Choroid plexus epithelial cell (primary cell): Measurements from ENCODE around the gene RYR3.

ENCODE experiments used
- DNase-seq: peaks from one replicate; pipeline ENCODE4 v3.0.0-alpha.2; 2010; ENCODE audit warnings: low read depth
- H3K4me3 ChIP-seq: 2 replicates; pipeline ENCODE4 v1.5.1; 2011; ENCODE audit warnings: low read depth, mild to moderate bottlenecking, control low read depth, low read length, moderate library complexity
- TF ChIP-seq, protein P1 (sequence below): conservative IDR thresholded peaks from 2 replicates; pipeline ENCODE4 v1.5.1; 2011; ENCODE audit warnings: low read depth, mild to moderate bottlenecking, control low read depth, inconsistent platforms, low read length, moderate library complexity

RYR3 gene

DNA sequence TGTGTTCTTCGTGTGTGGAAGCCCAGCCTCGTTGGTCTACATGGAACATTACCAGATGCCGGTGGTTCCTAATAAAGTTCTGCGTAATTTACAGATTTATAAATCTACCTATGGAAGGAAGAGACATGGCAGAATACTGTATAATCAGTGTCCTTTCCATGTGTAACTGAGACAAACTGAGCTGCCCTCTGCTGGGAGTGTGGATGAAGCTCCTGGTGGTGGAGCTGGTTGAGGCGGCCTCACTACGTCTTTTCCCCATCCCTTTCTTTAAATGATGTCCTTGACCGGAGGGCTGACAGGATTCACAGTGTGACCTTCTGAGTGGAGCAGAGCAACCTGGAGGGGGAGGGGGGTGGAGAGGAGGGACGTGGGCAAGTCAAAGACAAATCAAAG, 390.5 kb downstream of the RYR3 start:
- peak; percentile 37 for DNase-seq
- TF ChIP-seq, protein P1, sequence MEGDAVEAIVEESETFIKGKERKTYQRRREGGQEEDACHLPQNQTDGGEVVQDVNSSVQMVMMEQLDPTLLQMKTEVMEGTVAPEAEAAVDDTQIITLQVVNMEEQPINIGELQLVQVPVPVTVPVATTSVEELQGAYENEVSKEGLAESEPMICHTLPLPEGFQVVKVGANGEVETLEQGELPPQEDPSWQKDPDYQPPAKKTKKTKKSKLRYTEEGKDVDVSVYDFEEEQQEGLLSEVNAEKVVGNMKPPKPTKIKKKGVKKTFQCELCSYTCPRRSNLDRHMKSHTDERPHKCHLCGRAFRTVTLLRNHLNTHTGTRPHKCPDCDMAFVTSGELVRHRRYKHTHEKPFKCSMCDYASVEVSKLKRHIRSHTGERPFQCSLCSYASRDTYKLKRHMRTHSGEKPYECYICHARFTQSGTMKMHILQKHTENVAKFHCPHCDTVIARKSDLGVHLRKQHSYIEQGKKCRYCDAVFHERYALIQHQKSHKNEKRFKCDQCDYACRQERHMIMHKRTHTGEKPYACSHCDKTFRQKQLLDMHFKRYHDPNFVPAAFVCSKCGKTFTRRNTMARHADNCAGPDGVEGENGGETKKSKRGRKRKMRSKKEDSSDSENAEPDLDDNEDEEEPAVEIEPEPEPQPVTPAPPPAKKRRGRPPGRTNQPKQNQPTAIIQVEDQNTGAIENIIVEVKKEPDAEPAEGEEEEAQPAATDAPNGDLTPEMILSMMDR: peak; percentile 49
- no peak overlapping the region for H3K4me3 ChIP-seq

DNA sequence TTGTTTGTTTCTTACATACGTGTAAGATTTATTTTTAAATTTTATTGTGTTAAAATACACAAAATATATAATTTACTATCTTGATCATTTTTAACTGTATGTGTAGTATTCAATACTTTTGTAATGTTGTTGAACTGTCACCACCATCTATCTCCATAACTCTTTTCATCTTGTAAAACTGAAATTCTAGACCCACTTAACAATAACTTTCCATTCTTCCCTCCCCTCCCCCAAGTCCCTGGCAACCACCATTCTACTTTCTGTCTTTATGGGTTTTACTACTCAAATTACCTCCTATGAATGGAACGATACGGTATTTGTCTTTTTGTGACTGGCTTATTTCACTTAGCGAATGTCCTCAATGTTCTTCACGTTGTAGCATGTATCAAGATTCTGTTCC, 395.4 kb downstream of the RYR3 start:
- TF ChIP-seq, protein P1: no peak
- H3K4me3 ChIP-seq: no peak overlapping the region
- DNase-seq: no peak

DNA sequence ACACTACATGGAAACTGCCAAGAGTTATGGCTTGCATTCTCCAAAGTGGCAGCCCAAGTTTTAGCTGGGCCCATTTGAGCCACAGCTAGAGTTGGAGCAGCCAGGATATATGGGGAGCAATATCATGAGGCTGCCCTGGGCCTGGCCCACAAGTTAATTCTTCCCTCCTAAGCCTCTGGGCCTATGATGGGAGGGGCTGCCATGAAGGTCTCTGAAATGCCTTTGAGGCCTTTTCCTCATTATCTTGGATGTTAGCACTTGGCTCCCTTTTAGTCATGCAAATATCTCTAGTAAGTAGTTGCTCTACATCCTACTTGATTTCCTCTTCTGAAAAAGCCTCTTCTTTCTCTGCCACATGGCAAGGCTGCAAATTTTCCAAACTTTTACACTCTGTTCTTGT, 400.0 kb downstream of the RYR3 start:
- no peak for DNase-seq
- H3K4me3 ChIP-seq: no peak overlapping the region
- TF ChIP-seq, protein P1: no peak

DNA sequence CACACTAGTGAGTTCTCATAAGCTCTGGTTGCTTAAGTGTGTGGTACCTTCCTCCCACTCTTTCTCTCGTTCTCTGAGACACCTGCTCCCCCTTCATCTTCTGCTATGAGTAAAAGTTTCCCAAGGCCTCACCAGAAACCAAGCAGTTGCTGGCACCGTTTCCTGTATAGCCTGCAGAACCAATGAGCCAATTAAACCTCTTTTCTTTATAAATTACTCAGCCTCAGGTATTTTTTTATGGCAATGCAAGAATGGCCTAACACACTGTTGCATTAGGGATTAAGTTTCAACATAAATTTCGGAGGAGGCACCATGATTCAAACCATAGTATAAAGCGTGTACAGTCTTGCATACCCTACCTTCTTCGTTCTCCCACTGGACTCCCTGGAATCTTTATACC, 405.3 kb downstream of the RYR3 start:
- no peak for DNase-seq
- TF ChIP-seq, protein P1: no peak
- no peak overlapping the region for H3K4me3 ChIP-seq

DNA sequence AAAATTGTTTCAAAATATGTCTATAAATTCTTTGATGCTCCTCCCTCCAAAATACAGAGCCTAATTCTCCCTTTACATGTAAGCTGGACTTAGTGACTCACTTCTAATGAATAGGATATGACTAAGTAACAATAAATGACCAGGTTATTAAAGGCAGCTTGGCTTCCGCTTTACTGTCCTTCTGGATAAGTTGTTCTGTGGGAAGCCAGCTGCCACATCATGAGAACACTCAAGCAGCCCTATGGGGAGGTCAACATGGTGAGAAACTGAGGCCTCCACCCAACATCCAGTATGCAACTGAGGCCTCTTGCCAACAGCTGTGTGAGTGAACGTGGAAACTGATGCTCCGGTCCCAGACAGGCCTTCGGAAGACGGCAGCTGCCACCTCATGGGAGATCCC, 410.2 kb downstream of the RYR3 start:
- H3K4me3 ChIP-seq: no peak overlapping the region
- DNase-seq: peak; percentile 76
- TF ChIP-seq, protein P1: no peak

DNA sequence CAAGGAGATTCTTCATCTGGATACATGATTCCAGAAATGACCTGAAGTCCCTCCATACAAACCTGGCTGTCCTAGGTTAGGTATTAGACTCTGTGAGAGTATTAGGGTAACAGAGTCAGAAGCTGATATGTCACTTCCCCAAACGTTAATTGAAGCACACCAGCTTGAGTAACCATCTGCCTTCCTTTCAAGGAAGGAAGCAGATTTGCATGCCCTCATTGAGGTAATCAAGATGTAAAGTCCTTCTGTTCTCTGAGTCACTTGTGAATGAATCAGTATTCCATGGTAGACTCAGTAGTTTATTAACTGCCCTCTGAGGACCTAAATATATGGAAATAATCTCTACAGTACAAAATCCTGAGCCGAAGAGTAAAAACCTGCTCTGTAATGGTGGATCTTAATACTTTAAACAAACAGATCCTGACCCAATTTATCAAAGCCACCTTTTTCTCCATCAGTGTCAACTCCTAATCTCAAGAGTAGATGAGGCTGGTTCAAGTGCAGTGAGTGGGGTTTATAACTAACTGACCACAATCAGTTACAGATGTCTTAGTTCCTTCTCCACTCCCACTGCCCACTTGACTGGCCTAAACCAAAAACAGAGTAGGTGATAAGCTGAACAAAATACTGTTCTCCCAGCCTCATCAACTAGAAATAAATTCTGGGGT, 411.4 kb downstream of the RYR3 start:
- TF ChIP-seq, protein P1: no peak
- no peak overlapping the region for H3K4me3 ChIP-seq
- peak; percentile 58 for DNase-seq

DNA sequence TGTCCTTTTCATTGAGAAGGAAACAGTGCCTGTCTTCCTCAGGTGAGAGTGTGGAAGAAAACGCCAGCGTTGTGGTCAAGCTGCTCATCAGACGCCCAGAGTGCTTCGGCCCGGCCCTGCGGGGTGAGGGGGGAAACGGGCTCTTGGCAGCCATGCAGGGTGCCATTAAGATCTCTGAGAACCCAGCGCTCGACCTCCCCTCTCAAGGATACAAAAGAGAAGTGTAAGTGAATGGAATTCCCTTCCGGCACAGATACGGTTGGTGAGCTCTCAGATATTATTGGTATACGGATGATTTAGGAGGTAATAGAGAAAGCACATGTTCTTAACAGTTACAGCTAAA, 411.9 kb downstream of the RYR3 start:
- DNase-seq: no peak
- no peak overlapping the region for H3K4me3 ChIP-seq
- TF ChIP-seq, protein P1: no peak
